GM21576 (cell line): ENCODE results near the gene SRGN.
"Not testable (repeated sequence)": the region's sequence is repeated elsewhere in the genome, so short reads cannot be mapped to it uniquely, and the experiment has no call there.

ENCODE experiments used
- ATAC-seq: cut with Tn5 transposase; IDR thresholded peaks from one replicate; pipeline ENCODE4 v1.9.1; 2021; ENCODE audit warnings: mild to moderate bottlenecking, moderate library complexity; ENCODE audit not compliant: unreplicated experiment

SRGN gene

DNA sequence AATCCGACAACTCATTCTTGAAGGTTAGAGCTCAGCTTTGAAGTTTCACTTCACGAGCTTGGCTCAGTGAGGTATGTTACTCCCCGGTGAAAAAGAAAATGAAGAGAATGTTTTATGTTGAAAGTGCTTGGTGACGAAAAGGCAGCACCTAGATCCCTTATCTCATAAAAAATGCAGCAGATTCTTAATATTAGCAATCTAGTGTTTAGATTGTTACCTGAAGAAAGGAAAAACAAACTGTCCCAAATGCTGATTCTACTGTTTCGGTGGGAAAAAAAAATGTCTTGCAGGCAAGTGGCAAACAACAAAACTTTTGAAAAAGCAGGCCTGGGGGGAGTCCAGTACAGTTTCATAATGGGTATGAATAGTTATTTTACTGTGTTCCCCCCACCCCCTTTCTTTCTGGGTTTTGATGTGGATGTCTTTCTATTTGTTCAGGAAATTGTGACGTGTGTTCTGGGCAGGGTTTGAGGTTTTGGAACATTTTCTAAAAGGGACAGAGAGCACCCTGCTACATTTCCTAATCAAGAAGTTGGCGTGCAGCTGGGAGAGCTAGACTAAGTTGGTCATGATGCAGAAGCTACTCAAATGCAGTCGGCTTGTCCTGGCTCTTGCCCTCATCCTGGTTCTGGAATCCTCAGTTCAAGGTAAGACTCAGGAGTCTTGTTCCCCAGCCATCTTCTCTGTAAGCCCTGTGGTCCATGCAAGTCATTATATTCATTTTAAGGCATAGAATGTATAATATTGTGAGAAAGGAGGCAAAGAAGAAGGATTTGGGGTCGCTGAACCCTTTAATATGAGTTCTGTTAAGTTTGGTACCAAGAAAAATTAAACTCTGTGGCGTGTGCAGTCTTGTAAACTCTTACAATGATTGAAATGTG, at the start of gene SRGN:
Gene SRGN, plus strand, starts transcription at position 514 of the 881 bp plus-strand sequence. Its CDS starts 55 bp downstream, at position 569.
- peak; percentile 61 for ATAC-seq

GRCh38 chr10:69040904-69041303, 47.0 kb upstream of the SRGN start:
- ATAC-seq = not testable (repeated sequence)

GRCh38 chr10:69042417-69042816, 45.5 kb upstream of the SRGN start:
- no peak for ATAC-seq

- ATAC-seq = no peak
These were observed 45.1 kb upstream of the SRGN start for GRCh38 chr10:69042838-69043237.

GRCh38 chr10:69043931-69044531, 43.9 kb upstream of the SRGN start:
- peak; percentile 40 for ATAC-seq

- peak; percentile 3 for ATAC-seq
These were observed 43.4 kb upstream of the SRGN start for GRCh38 chr10:69044546-69044945.

GRCh38 chr10:69045441-69046300, 42.2 kb upstream of the SRGN start:
- ATAC-seq = peak; percentile 63

GRCh38 chr10:69047111-69047832, 40.6 kb upstream of the SRGN start:
- no peak for ATAC-seq

- no peak for ATAC-seq
These were observed 39.8 kb upstream of the SRGN start for GRCh38 chr10:69048103-69048502.

DNA sequence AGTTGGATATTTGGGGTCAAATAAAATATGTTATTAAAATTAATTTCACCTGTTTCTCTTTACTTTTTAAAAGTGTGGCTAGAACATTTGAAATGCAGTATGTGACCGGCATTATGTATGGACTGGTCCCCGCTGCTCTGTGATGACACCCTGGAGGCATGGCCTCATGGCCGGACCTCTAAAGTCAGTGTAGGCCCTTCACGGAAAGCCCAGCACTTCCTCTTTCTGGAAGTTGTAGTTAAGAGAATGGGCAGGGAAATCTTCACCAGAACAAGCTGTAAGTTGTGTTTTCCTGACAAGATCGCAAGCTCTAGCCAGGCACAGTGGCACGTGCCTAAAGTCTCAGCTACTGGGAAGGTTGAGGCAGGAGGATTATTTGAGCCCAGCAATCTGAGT, 38.3 kb upstream of the SRGN start:
- no peak for ATAC-seq

DNA sequence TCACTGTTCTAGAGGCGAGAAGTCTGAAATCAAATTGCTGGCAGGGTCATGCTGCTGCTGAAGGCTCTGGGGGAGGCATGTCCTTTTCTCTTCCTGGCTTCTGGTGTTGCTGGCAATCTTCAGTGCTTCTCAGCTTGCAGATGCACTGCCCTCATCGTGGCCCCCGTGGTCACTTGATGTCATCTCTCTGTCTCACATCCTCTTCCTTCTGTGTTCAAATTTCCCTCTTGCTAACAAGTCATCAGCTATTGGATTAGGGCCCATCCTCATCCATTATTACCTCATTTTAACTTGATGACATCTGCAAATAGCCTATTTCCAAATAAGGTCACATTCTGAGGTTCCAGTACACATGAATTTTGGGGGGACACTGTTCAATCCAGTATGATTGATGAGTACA, 36.6 kb upstream of the SRGN start:
- no peak for ATAC-seq

DNA sequence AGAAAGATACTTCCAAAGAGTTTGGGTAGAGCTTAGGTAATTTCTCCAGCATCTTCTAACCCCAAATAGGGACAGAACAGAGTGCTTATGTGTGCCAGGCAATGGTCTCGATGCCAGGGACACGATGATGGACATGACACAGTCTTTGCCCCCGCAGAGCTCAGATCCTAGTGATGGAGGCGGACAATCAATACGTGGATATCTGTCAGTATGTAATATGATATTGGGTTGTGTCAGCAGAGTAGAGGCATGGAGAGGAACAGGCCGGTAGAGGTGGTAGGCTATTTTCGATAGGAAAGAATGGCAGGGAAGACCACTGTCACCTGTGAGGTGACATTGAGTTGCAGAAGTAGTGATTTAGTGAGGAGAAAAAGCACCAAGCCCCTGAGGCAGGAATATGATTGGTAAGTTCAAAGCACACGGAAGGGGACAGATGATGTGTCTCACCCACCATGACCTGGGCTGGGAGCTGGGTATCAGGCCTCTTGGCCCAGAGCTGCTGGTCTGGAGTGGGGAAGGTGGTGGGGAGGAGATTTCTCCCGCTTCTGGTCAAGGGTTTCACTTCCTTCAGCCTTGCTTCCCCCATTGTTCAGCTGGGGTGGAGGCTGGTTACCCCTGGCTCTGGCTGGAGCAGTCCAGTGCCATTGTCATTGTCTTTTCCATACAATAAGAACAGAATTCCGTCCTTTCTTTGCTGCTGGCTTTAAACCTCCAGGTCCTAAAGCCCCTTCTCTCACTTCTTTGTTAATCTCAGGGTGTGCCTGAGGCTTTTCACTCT, 36.0 kb upstream of the SRGN start:
- ATAC-seq = no peak

GRCh38 chr10:69052736-69053135, 35.2 kb upstream of the SRGN start:
- ATAC-seq = no peak

- ATAC-seq = no peak
These were observed 32.7 kb upstream of the SRGN start for GRCh38 chr10:69055241-69055640.

DNA sequence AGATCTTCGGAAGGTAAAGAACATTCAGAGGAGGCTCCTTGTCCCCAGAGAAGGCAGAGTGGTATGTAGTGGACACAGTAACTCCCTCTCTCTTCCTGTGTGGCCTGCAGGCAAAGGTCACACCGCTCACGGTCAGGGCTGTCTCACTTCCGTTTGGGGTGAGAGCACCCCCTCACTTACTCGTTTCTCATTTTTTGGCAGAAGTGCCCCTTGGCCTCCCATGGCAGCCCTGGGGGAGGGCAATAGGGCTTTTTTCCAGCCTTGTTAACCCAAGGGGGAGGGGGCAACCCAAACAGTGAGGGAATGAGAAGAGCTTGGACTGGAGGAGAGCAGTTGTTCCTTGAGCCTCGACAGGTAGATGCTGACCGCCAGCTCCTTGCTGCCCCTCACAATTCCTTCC, 31.8 kb upstream of the SRGN start:
- ATAC-seq = peak; percentile 36

GRCh38 chr10:69056536-69057260, 31.2 kb upstream of the SRGN start:
- no peak for ATAC-seq

DNA sequence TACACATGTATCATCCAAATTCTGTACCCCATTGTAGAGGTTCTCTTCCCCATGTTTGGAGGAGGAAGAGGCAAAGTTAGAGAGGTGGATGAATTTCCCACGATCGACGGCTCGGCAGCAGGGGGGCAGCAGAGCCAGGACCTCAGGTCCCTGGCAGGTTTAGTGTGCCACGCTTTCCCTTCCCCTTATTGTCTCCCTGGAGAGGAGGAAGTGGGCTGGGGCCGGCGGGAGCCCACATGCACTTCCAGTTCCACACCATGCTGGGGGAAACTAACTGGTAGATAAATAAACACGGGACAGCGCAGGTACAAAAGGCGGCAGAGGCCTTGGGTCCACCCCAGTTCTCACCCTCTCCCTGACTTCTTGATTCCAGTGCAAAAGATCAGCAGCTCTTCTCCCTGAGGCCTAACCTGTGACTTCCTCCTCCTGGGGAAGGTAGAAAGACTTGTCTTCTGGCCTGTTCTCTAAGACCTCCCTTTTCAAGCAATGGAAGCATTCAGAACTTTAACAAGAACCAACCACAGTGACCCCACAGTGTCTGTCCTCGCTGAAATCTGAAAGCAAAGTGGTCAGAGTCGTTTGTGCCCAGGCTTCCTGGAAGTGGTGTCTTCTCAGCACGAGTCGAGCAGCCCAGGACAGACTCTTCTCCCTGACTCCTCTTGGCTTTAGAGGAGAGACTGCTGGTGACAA, 30.5 kb upstream of the SRGN start:
- no peak for ATAC-seq

GRCh38 chr10:69057951-69058297, 30.0 kb upstream of the SRGN start:
- ATAC-seq = no peak
